HFFc6 (cell line): ENCODE data around the gene MAP4. TPM values are rescaled to one million over a fixed set of nuclear protein-coding genes. Genes with fewer than 3 reads are reported as not detected.

Experiments used
- DNase-seq: peaks from one replicate; pipeline ENCODE4 v3.0.0-alpha.2; 2018
- H3K27ac Mint-ChIP-seq: 2 replicates; pipeline ENCODE4 v1.8.0; 2020; ENCODE audit warnings: mild to moderate bottlenecking, mixed read lengths
- H3K27me3 Mint-ChIP-seq: 2 replicates; pipeline ENCODE4 v1.8.0; 2021; ENCODE audit warnings: mild to moderate bottlenecking, moderate library complexity, mixed read lengths; ENCODE audit not compliant: insufficient read depth
- H3K36me3 Mint-ChIP-seq: 2 replicates; pipeline ENCODE4 v1.8.0; 2021; ENCODE audit warnings: low read depth, mixed read lengths
- H3K4me1 Mint-ChIP-seq: 2 replicates; pipeline ENCODE4 v1.8.0; 2020; ENCODE audit warnings: low read depth, mixed read lengths
- H3K4me3 Mint-ChIP-seq: 2 replicates; pipeline ENCODE4 v1.8.0; 2020; ENCODE audit warnings: mild to moderate bottlenecking, moderate library complexity, mixed read lengths
- H3K9me3 Mint-ChIP-seq: 2 replicates; pipeline ENCODE4 v1.8.0; 2020; ENCODE audit warnings: mild to moderate bottlenecking, mixed read lengths
- CTCF ChIP-seq: fragments of 200-600 bp; sonication (generic); IDR thresholded peaks from 2 replicates; pipeline ENCODE4 v1.5.0; 2021; ENCODE audit warnings: antibody characterized with exemption, mild to moderate bottlenecking
- total RNA-seq, 6 experiments: library from RNA; stranded (reverse); fragmentation: NEBNext Ultra II Directional; extraction: Animal tissue kit (Norgen Biotek cat#: 25700); gene quantifications; 2 replicates in 1 of 6; 3 replicates in 5 of 6; pipeline ENCODE4 v1.2.3, GENCODE V29; 2021

MAP4 gene
- total RNA-seq, 6 experiments from 2014 or later: 294 to 328 (median 312) TPM

DNA sequence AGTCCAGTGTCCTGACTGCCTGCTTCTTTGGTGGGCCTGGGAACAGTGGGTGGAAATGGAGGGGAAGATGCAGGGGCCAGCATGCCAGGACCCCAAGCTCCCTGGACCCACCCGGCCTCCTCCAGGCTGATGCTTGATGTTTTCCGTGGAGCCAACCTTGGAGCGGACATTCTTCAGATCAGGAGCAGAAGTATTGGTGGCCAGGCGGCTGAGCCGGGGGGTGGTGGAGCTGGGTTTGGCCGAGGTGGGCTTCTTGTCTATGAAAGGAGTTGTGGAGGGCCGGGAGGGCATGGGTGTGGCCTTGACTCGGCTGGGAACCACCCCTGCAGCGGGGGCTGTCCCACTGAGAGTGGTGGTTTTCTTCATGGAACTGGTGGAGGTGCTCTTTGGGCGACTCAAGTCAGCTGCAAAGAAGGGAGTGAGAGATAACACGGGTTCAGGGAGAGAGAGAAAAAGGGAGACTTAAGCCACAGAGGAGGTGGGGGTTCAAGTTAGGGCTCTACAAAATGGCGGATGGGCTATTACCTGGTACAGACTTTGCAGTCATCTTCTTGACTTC, 145.4 kb downstream of the MAP4 start:
- H3K9me3 Mint-ChIP-seq: no peaks in the 10 kb centered on the region
- H3K4me1 Mint-ChIP-seq: peaks cover under 1% of the 10 kb centered on the region; the same call in 1 of the 2 replicates
- H3K36me3 Mint-ChIP-seq: peaks cover 60% of the 10 kb centered on the region
- no peak for DNase-seq
- peak overlapping the region; percentile 51 for H3K27ac Mint-ChIP-seq
- H3K4me3 Mint-ChIP-seq: no peak overlapping the region
- TF ChIP-seq CTCF: no peak
- peaks cover 10% of the 10 kb centered on the region for H3K27me3 Mint-ChIP-seq

- no peak for TF ChIP-seq CTCF
- peaks cover 7% of the 10 kb centered on the region for H3K4me1 Mint-ChIP-seq
- 0 out of 2 replicates have a peak overlapping the region, but pooled peaks have one; percentile 2 for H3K4me3 Mint-ChIP-seq
- no peak for DNase-seq
- peak overlapping the region; percentile 51 for H3K27ac Mint-ChIP-seq
- peaks cover 13% of the 10 kb centered on the region for H3K27me3 Mint-ChIP-seq
- peaks cover 63% of the 10 kb centered on the region for H3K36me3 Mint-ChIP-seq
- no peaks in the 10 kb centered on the region for H3K9me3 Mint-ChIP-seq
Measured at GRCh38 chr3:47870156-47870555, 146.1 kb downstream of the MAP4 start.

DNA sequence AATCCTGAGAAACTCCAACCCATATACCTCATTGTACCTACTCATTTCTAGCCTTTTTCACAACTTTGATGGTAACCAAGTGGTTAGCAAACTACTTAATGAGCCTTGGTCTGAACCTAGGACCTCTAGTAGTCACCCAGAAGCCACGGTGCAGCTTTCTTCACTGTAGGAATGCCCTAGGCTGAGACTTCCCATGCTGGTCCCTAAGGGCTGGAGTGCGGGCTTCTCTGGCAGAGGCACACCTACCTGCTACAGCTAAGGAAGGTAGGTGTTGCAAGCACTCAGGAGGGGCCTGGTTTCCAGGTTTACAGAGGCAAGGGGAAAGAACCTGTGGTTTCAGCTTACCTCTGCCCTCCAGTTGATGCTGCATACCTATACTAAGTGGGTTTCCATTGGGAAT, 147.9 kb downstream of the MAP4 start:
- H3K4me3 Mint-ChIP-seq: no peak overlapping the region
- no peak overlapping the region for H3K27ac Mint-ChIP-seq
- peaks cover 7% of the 10 kb centered on the region for H3K4me1 Mint-ChIP-seq
- TF ChIP-seq CTCF: no peak
- peaks cover 15% of the 10 kb centered on the region for H3K27me3 Mint-ChIP-seq
- no peaks in the 10 kb centered on the region for H3K9me3 Mint-ChIP-seq
- no peak for DNase-seq
- H3K36me3 Mint-ChIP-seq: peaks cover 64% of the 10 kb centered on the region

DNA sequence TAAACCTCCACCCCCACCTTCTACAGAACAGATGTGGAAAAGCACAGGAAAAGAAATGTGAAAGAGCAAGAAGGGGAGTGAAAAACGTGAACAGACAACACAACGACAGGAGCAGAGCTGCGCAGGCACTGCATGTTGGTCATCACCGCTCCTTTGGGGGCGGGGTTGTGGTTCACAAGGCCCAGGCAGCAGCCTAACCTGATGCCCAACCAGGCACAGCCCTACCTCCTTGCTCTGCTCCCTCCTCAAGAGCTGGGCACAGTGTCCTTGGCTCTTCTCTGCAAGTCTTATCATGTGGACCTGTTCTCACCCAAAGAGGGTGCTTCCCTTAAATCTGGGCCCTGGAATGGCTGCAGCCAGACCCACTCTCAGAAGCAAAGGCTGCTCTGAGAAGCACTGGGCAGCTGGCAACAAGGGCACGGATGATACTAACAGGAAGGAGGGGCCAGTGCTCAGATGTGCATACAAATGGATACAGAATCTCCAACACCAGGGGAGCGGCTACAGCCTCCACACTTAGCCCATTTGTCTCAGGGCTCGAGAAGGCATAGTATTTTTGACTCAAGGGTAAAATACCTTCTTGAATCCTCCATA, 148.7 kb downstream of the MAP4 start:
- H3K9me3 Mint-ChIP-seq: no peaks in the 10 kb centered on the region
- peaks cover 7% of the 10 kb centered on the region for H3K4me1 Mint-ChIP-seq
- H3K4me3 Mint-ChIP-seq: no peak overlapping the region
- H3K27me3 Mint-ChIP-seq: peaks cover 17% of the 10 kb centered on the region
- H3K27ac Mint-ChIP-seq: no peak overlapping the region
- H3K36me3 Mint-ChIP-seq: peaks cover 58% of the 10 kb centered on the region
- no peak for TF ChIP-seq CTCF
- DNase-seq: no peak

DNA sequence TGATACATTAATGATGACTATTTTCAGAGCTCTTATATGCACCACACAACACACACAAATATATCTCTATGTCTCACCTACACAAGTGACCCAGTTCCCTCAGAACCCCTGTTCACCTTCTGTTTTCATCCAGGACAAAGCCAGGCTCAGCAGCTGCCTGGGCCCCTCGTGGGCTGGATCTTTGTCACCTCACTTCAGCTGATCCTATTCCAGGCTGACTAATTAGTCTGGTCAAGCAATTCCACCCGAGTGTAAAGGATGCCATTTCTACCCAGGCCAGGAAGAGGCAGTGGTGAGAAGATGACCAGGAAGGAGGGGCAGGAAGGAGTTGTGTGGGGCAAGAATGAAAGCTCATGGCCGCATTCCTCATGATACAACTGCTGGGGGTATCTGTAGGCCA, 151.0 kb downstream of the MAP4 start:
- H3K36me3 Mint-ChIP-seq: peaks cover 37% of the 10 kb centered on the region
- no peaks in the 10 kb centered on the region for H3K9me3 Mint-ChIP-seq
- DNase-seq: no peak
- peaks cover 7% of the 10 kb centered on the region for H3K4me1 Mint-ChIP-seq
- H3K4me3 Mint-ChIP-seq: no peak overlapping the region
- H3K27ac Mint-ChIP-seq: peak overlapping the region; percentile 58
- TF ChIP-seq CTCF: no peak
- peaks cover 13% of the 10 kb centered on the region for H3K27me3 Mint-ChIP-seq
